Stomach (tissue), 4 donors: ENCODE results near the gene PRDM5.

Source experiments
- CTCF ChIP-seq, 7 experiments: fragments of 450-650 bp in 4 of 7; fragments of 200-600 bp in 3 of 7; sonication (generic) in 3 of 7; IDR thresholded peaks; one replicate each; pipeline ENCODE4 v1.5.1; 2016 to 2019; ENCODE audit warnings: antibody characterized with exemption in 7 of 7, control low read depth in 2 of 7, mild to moderate bottlenecking in 1 of 7
- POLR2A ChIP-seq, 4 donors: fragments of 450-650 bp; IDR thresholded peaks; one replicate each; pipeline ENCODE4 v1.6.1; 2016; ENCODE audit warnings: antibody characterized with exemption in 4 of 4, control low read depth in 2 of 4, mild to moderate bottlenecking in 1 of 4, moderate library complexity in 1 of 4

GRCh38 chr4:120855307-120856001 lies 67.1 kb downstream of the PRDM5 start:
- TF ChIP-seq POLR2A (IDR thresholded peaks at IDR 0.05) (no peak), CTCF (IDR thresholded peaks at IDR 0.05) (no peak)
